T-cell (primary cell): ENCODE measurements around the gene DDX39B. TPM values are rescaled to one million over a fixed set of nuclear protein-coding genes. Genes with fewer than 3 reads are reported as not detected.
"Not testable (repeated sequence)": the region's sequence is repeated elsewhere in the genome, so short reads cannot be mapped to it uniquely, and the experiment has no call there.

ENCODE experiments used
- ATAC-seq, 4 experiments: fragments of 200-7000 bp in 3 of 4; fragments of 150-1000 bp in 1 of 4; cut with Tn5 transposase; replicated peaks in 1 of 4; 1 replicate in 3 of 4; 2 replicates in 1 of 4; pipeline ENCODE4 v1.10.0; 2021; ENCODE audit warnings: moderate library complexity in 3 of 4, mild to moderate bottlenecking in 2 of 4, moderate number of reproducible peaks in 1 of 4
- CTCF ChIA-PET, 2 donors: fragments of 300-600 bp; sonication (Branson Sonifier 250); formaldehyde crosslinking; loops; one replicate each; lab custom pipeline; 2022; ENCODE audit warnings: antibody characterized with exemption in 2 of 2; lab: Charles Lee
- POLR2A ChIA-PET, 2 donors: fragments of 300-600 bp; sonication (Branson Sonifier 250); formaldehyde crosslinking; loops; one replicate each; lab custom pipeline; 2022; ENCODE audit warnings: antibody characterized with exemption in 2 of 2; lab: Charles Lee
- DNase-seq, 35 experiments: peaks; one replicate each; pipeline versions ENCODE4 v3.0.0 to v3.0.0-alpha.2; 2013 to 2023
- H3K27ac ChIP-seq: one replicate; pipeline ENCODE4 v1.5.1; 2013; ENCODE audit warnings: low read length
- H3K27me3 ChIP-seq, 2 experiments: replicated peaks in 1 of 2; 1 replicate in 1 of 2; 2 replicates in 1 of 2; pipeline versions ENCODE4 v1.6.1 to v1.7.0; 2013; ENCODE audit warnings: low read length in 1 of 2, mixed read lengths in 1 of 2; ENCODE audit not compliant: control insufficient read depth in 2 of 2, insufficient read depth in 2 of 2; ENCODE audit errors: extremely low read depth in 1 of 2
- H3K36me3 ChIP-seq, 2 donors: 1 replicate in 1 of 2; 2 replicates in 1 of 2; pipeline versions ENCODE4 v1.6.1 to v1.7.0; 2013; ENCODE audit warnings: low read length in 1 of 2; ENCODE audit not compliant: control insufficient read depth in 2 of 2, insufficient read depth in 1 of 2; ENCODE audit errors: extremely low read depth in 1 of 2
- H3K4me1 ChIP-seq, 2 experiments: 1 replicate in 1 of 2; 2 replicates in 1 of 2; pipeline versions ENCODE4 v1.6.1 to v1.7.0; 2013; ENCODE audit warnings: low read length in 2 of 2, mixed read lengths in 1 of 2; ENCODE audit not compliant: insufficient read depth in 2 of 2, control insufficient read depth in 1 of 2; ENCODE audit errors: extremely low read depth in 1 of 2
- H3K4me3 ChIP-seq, 2 donors: 1 replicate in 1 of 2; 2 replicates in 1 of 2; pipeline versions ENCODE4 v1.5.1 to v1.7.0; 2013; ENCODE audit warnings: mild to moderate bottlenecking in 2 of 2, low read length in 1 of 2, moderate library complexity in 1 of 2; ENCODE audit not compliant: control insufficient read depth in 1 of 2; ENCODE audit errors: extremely low read depth in 1 of 2
- H3K9me3 ChIP-seq: 2 replicates; pipeline ENCODE4 v1.7.0; 2013
- H3K27ac Mint-ChIP-seq, 2 donors: one replicate each; pipeline ENCODE4 v1.8.0; 2020 to 2021; ENCODE audit warnings: mild to moderate bottlenecking in 2 of 2, mixed read lengths in 2 of 2
- H3K27me3 Mint-ChIP-seq, 2 donors: one replicate each; pipeline ENCODE4 v1.8.0; 2021 to 2022; ENCODE audit warnings: mixed read lengths in 2 of 2
- H3K36me3 Mint-ChIP-seq: one replicate; pipeline ENCODE4 v1.8.0; 2021; ENCODE audit warnings: mixed read lengths
- H3K4me1 Mint-ChIP-seq, 3 donors: one replicate each; pipeline ENCODE4 v1.8.0; 2020 to 2022; ENCODE audit warnings: mixed read lengths in 3 of 3, mild to moderate bottlenecking in 1 of 3
- H3K4me3 Mint-ChIP-seq, 3 donors: one replicate each; pipeline ENCODE4 v1.8.0; 2020 to 2022; ENCODE audit warnings: mild to moderate bottlenecking in 3 of 3, mixed read lengths in 3 of 3, moderate library complexity in 3 of 3
- H3K9me3 Mint-ChIP-seq, 3 donors: one replicate each; pipeline ENCODE4 v1.8.0; 2020 to 2022; ENCODE audit warnings: mixed read lengths in 3 of 3
- WGBS: methylation state at CpG from one replicate; pipeline ENCODE4 v1.1.5; 2013; ENCODE audit warnings: missing lambda C conversion rate; ENCODE audit not compliant: insufficient coverage; 5-methylcytosine and 5-hydroxymethylcytosine counted together
- total RNA-seq, 35 experiments: library from RNA in 6 of 35; stranded (reverse) in 6 of 35; fragments of 120-200 nt in 1 of 35; gene quantifications; one replicate each; pipeline versions ENCODE4 v1.2.1 to v1.2.4 and lab custom pipeline; 2013 to 2026

The DDX39B gene
- total RNA-seq, 5 donors from 2014 or later (not counting 1 experiment from before 2014, with no cell fraction given): 507 to 669 (median 631) TPM

DNA sequence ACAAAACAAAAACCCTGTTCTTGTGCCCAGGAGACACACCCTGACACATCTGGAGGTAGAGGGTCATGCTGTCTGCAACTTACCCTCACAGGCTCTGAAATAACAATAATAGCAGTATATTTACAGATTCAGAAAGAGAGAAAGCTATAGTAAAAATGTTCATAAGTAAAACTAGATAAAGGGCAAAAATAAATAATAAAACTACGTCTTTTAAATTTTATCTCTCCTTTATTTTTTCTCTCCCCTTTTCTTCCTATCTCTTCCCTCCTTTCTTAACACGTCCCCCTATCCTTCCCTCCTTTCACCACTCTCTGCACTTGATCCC is 48.3 kb downstream of the DDX39B start:
- Mint-ChIP-seq H3K4me1 (peaks cover 49 to 54% (median 49%) of the 10 kb centered on the region in 3 donors), H3K27ac (peak overlapping the region; percentile 76 to 89), H3K4me3 (peak overlapping the region; percentile 77 to 93 (median 83))
- not testable (repeated sequence) for H3K36me3 ChIP-seq, H3K9me3 Mint-ChIP-seq, H3K27me3 Mint-ChIP-seq, H3K27ac ChIP-seq, H3K36me3 Mint-ChIP-seq, H3K9me3 ChIP-seq, ATAC-seq, DNase-seq, H3K27me3 ChIP-seq
- ChIA-PET CTCF (interaction anchor here in 1 of 2 donors (1.0 to 5.3 kb wide), 3 partner anchors 48 to 56 kb away, joined by 5 to 30 read pairs (median 10); partner anchors contain the start of genes ATP6V1G2, DDX39B and NFKBIL1), POLR2A (interaction anchor here in 1 of 2 donors (0.7 kb wide), 1 partner anchor 48 kb away, joined by 3 read pairs; no protein-coding TSS in a partner anchor)
- Histone ChIP-seq H3K4me3 (peak overlapping the region; percentile 66 to 94), H3K4me1 (peaks cover 13 to 61% of the 10 kb centered on the region in 2 experiments)
- 10% methylated on average over 2 of the region's 2 CpGs for WGBS

DNA sequence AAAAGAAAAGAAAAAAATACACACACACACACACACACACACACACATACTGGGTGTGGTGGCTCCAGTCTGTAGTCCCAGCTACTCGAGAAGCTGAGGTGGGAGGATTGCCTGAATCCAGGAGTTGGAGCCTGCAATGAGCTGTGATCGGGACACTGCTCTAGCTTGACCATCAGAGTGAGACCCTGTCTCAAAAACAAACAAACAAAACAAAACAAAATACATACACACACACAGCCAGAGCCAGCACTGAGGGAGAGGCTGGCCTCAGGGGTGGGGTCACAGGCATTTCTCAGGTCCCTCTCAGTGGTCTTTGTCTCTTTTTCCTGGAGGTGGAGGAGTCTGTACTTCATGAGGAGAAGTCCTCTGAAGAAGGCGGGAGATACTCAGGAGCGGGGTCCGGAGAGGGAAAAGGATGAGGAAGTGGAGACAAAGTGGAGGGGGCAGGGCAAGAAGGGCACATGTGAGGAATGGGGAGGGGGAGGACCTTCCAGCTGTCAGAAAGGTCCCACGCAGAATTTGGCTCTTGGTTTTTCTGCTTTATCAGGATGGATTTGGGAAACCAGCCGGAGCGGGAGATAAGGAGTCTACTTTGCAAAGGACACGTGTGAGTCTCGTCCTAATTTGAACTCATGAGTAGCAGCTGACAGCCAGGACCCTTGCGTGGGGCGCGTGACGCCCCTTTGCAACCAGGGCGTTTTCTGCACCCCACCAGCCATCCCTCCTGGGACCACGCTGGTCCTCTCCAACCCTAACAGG is 51.5 kb downstream of the DDX39B start:
- WGBS: 55% methylated on average over 4 of the region's 16 CpGs
- Mint-ChIP-seq H3K4me3 (peak overlapping the region in 1 of 3 donors; percentile 13), H3K36me3 (peaks cover 5% of the 10 kb centered on the region), H3K9me3 (no peaks in the 10 kb centered on the region), H3K27ac (no peak overlapping the region), H3K4me1 (peaks cover 23 to 28% (median 24%) of the 10 kb centered on the region in 3 donors), H3K27me3 (no peaks in the 10 kb centered on the region)
- no peaks in the 10 kb centered on the region for H3K27me3 ChIP-seq
- DNase-seq: no peak
- no peak overlapping the region for H3K4me3 ChIP-seq
- CTCF ChIA-PET: interaction anchor here (0.6 to 1.1 kb wide), 2 partner anchors 51 to 111 kb away, joined by 4 to 6 read pairs; partner anchors contain the start of gene DDX39B (in 1 of the 2)
- H3K27ac ChIP-seq: no peak overlapping the region
- POLR2A ChIA-PET: no interaction called here
- no peaks in the 10 kb centered on the region for H3K36me3 ChIP-seq
- ATAC-seq: no peak
- H3K4me1 ChIP-seq: peaks cover 5 to 35% of the 10 kb centered on the region in 2 experiments
- no peaks in the 10 kb centered on the region for H3K9me3 ChIP-seq

GRCh38 chr6:31489086-31489485 is 52.7 kb downstream of the DDX39B start:
- Histone ChIP-seq H3K4me3 (no peak overlapping the region), H3K9me3 (no peaks in the 10 kb centered on the region), H3K27me3 (no peaks in the 10 kb centered on the region), H3K27ac (no peak overlapping the region), H3K36me3 (no peaks in the 10 kb centered on the region), H3K4me1 (peaks cover 5 to 30% of the 10 kb centered on the region in 2 experiments)
- ChIA-PET POLR2A (interaction anchor here in 1 of 2 donors (0.7 kb wide), 1 partner anchor 42 kb away, joined by 3 read pairs; no protein-coding TSS in a partner anchor), CTCF (interaction anchor here (0.6 to 1.1 kb wide), 2 partner anchors 52 to 1474 kb away, joined by 3 to 4 read pairs; partner anchors contain the start of gene DDX39B (in 1 of the 2))
- whole genome bisulfite sequencing: 100% methylated on average over 1 of the region's 4 CpGs
- ATAC-seq: no peak
- Mint-ChIP-seq H3K27ac (no peak overlapping the region), H3K27me3 (no peaks in the 10 kb centered on the region), H3K4me3 (no peak overlapping the region), H3K36me3 (peaks cover 5% of the 10 kb centered on the region), H3K4me1 (peaks cover 16 to 24% (median 19%) of the 10 kb centered on the region in 3 donors), H3K9me3 (no peaks in the 10 kb centered on the region)
- no peak for DNase-seq

DNA sequence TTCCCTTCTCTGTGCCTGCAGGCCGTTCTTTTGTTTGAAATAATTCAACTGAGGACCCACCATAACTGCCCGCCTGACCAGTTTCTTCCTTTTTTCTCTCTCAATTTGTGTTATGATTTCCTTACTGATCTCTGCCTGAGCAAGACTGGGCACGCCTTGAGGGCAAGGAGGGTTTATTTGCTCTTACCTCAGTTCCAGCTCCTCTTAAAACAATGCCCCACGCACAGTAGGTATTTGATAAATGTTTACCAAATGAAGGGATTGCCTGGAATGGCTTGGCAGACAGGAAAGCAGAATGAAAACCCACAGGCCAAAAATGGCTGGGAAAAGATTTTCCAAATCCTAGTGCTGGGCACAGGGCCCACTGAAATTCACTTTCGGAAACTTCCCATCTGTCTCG is 54.1 kb downstream of the DDX39B start:
- ATAC-seq, H3K4me3 Mint-ChIP-seq, DNase-seq, H3K36me3 Mint-ChIP-seq, H3K4me3 ChIP-seq, H3K9me3 ChIP-seq, H3K9me3 Mint-ChIP-seq, H3K27ac ChIP-seq, POLR2A ChIA-PET, H3K27me3 ChIP-seq, H3K27ac Mint-ChIP-seq, CTCF ChIA-PET, H3K27me3 Mint-ChIP-seq, H3K36me3 ChIP-seq: not testable (repeated sequence)
- WGBS: 100% methylated on average over 1 of the region's 6 CpGs
- H3K4me1 ChIP-seq: peaks cover 0 to 19% of the 10 kb centered on the region in 2 experiments
- peaks cover 7 to 18% (median 12%) of the 10 kb centered on the region in 3 donors for H3K4me1 Mint-ChIP-seq

DNA sequence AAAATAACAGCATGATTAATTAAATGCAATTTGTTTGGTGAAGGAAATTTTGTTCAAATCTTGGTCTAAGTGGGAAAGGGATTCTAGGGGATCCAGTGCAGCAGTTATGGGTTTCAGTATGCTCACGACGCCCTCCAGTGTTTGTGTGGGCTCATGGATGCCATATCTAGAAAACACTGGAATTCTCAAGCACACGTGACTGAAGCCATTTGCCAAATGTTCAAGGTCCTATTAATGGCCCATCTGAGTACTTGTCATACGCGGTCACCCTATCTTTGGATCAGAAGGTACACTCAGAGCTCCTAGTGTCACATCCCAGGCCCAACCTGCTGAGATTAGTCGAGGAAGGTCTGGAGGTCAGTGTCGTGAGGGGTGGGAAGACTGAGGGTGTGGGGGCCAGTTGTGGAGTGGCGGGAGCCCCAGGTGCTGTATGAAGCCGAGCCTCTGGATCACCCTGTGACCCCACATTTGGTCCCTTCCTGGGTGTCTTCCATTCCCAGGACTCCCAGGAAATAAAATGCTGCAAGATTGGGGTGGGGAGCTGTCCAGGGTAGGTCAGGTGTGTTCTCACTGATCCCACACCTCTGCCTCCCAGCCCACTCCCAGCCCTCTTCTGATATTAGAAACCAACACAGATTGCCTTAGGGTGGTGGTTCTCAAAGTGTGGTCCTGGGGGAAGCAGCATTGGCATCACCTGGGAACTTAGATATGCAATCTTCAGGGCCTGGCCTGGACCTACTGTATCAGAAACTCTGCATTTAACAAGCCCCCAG is 55.6 kb downstream of the DDX39B start:
- H3K27me3 Mint-ChIP-seq, H3K27ac Mint-ChIP-seq, H3K27ac ChIP-seq, CTCF ChIA-PET, POLR2A ChIA-PET, H3K36me3 ChIP-seq, DNase-seq, H3K9me3 Mint-ChIP-seq, H3K36me3 Mint-ChIP-seq, H3K4me3 Mint-ChIP-seq, H3K9me3 ChIP-seq, H3K4me1 Mint-ChIP-seq, H3K4me3 ChIP-seq, H3K4me1 ChIP-seq, H3K27me3 ChIP-seq: not testable (repeated sequence)
- no CpG with 5 or more reads among the region's 9 CpGs for WGBS
- peak in 2 of 4 experiments; percentile 19 to 32 for ATAC-seq

DNA sequence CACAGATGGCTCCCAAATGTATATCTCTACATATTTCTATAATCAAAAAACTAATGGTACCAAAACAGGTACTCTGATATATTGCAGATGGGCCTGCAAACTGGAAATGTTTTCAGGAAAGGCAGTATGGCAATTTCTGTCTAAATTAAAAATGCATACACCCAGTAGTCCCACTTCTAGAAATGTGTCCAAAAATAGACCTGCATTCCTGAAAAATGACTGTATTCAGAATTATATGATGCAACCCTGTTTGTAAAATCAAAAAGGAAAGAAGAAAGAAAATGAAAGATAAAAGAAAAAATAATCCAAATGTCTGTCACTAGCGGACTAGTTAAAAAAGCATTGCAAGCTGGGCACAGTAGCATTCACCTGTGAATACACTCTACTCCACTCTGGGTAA is 56.7 kb downstream of the DDX39B start:
- Mint-ChIP-seq H3K4me1 (peaks cover 0 to 3% (median 0%) of the 10 kb centered on the region in 3 donors), H3K4me3 (no peak overlapping the region), H3K27ac (no peak overlapping the region), H3K27me3 (no peaks in the 10 kb centered on the region), H3K36me3 (peaks cover 5% of the 10 kb centered on the region), H3K9me3 (no peaks in the 10 kb centered on the region)
- no peaks in the 10 kb centered on the region for H3K9me3 ChIP-seq
- no peak overlapping the region for H3K4me3 ChIP-seq
- no peaks in the 10 kb centered on the region for H3K27me3 ChIP-seq
- no peak overlapping the region for H3K27ac ChIP-seq
- WGBS: no CpG with 5 or more reads among the region's 1 CpG
- no peak for ATAC-seq
- POLR2A ChIA-PET: no interaction called here
- no peaks in the 10 kb centered on the region for H3K4me1 ChIP-seq
- no peak for DNase-seq
- CTCF ChIA-PET: no interaction called here
- no peaks in the 10 kb centered on the region for H3K36me3 ChIP-seq
